A673 (cell line): ENCODE data around the gene YIF1A.

Source experiments
- CTCF ChIP-seq: fragments of 300-800, 200-600 bp; sonication (generic); conservative IDR thresholded peaks from 2 replicates; pipeline ENCODE4 v1.5.1; 2017; ENCODE audit warnings: low read depth, mild to moderate bottlenecking, antibody characterized with exemption, low read length, moderate library complexity, mixed read lengths
- EZH2 ChIP-seq: fragments of 200-600 bp; sonication (generic); IDR thresholded peaks from 2 replicates; pipeline ENCODE4 v1.6.1; 2017; ENCODE audit warnings: borderline replicate concordance, low read depth, mild to moderate bottlenecking, mixed read lengths, antibody characterized with exemption, low read length; ENCODE audit not compliant: poor library complexity, severe bottlenecking

- no peak for TF ChIP-seq CTCF
- TF ChIP-seq EZH2 = no peak
These were observed 29.0 kb downstream of the YIF1A start for GRCh38 chr11:66259956-66260355.
